Measurements from ENCODE around the gene APOBEC3H. TPM values are rescaled to one million over a fixed set of nuclear protein-coding genes. Genes with fewer than 3 reads are reported as not detected.

Gene APOBEC3H
- total and polyA plus RNA-seq, 12 donors = 0.06 to 1.9 (median 0.61) TPM; not detected in 8

GRCh38 chr22:39153220-39153717 lies 56.2 kb downstream of the APOBEC3H start:
- 3 to 4% methylated on average over 42 to 43 of the region's 43 CpGs for WGBS, 2 donors
- Histone ChIP-seq H3K27ac (peak overlapping the region; percentile 77 to 97 (median 94)), H3K4me1 (peaks cover 7 to 50% (median 41%) of the 10 kb centered on the region in 9 donors), H3K4me3 (peak overlapping the region; percentile 61 to 99 (median 94)), H3K27me3 (peaks cover 0 to 18% (median 0%) of the 10 kb centered on the region in 7 donors), H3K36me3 (peaks cover 0 to 21% (median 0%) of the 10 kb centered on the region in 9 donors), H3K9me3 (peaks cover 0 to 5% (median 0%) of the 10 kb centered on the region in 11 donors)
- no peak for TF ChIP-seq CTCF (IDR thresholded peaks at IDR 0.05)
- DNase-seq (no peak), ATAC-seq (peak in 3 of 8 donors; percentile 0 to 42 (median 14))
- intact Hi-C loops (cut with DNase I) = loop anchor here in 3 of 10 donors (2.0 to 5.0 kb wide), 4 partner anchors 164 to 889 kb away; partner anchors contain the start of gene RPL3 (in 3 of the 3)

Other genes with a start within 250 kb of the APOBEC3H start
- gene CBX6, start 225.0 kb upstream of the APOBEC3H start, total RNA-seq = 10 to 100 TPM; 28.2 to 49.1 (median 37.3) TPM
- 10 to 100 TPM; 17.4 to 23.9 TPM for gene CBX6, start 225.0 kb upstream of the APOBEC3H start, polyA plus RNA-seq
- gene APOBEC3A, start 139.6 kb upstream of the APOBEC3H start, total RNA-seq = 1 to 10 TPM in 5 of 10 donors, under 1 TPM in 4, not detected in 1; 0.20 to 5.6 (median 1.0) TPM
- under 1 TPM in 1 of 2 donors, not detected in 1; 0.22 TPM for gene APOBEC3A, start 139.6 kb upstream of the APOBEC3H start, polyA plus RNA-seq
- 1 to 10 TPM in 7 of 10 donors, under 1 TPM in 3; 0.55 to 6.4 (median 1.3) TPM for gene APOBEC3B, start 114.9 kb upstream of the APOBEC3H start, total RNA-seq
- under 1 TPM; 0.29 to 0.77 TPM for gene APOBEC3B, start 114.9 kb upstream of the APOBEC3H start, polyA plus RNA-seq
- 10 to 100 TPM; 23.2 to 43.3 (median 25.7) TPM for gene APOBEC3C, start 83.0 kb upstream of the APOBEC3H start, total RNA-seq
- 10 to 100 TPM in 1 of 2 donors, 1 to 10 TPM in 1; 9.8 to 17.2 TPM for gene APOBEC3C, start 83.0 kb upstream of the APOBEC3H start, polyA plus RNA-seq
- gene APOBEC3D, start 76.1 kb upstream of the APOBEC3H start, total RNA-seq = 1 to 10 TPM in 6 of 10 donors, under 1 TPM in 4; 0.55 to 2.7 (median 1.1) TPM
- 1 to 10 TPM in 1 of 2 donors, under 1 TPM in 1; 0.52 to 2.1 TPM for gene APOBEC3D, start 76.1 kb upstream of the APOBEC3H start, polyA plus RNA-seq
- 10 to 100 TPM in 1 of 10 donors, 1 to 10 TPM in 9; 2.9 to 10.2 (median 5.1) TPM for gene APOBEC3F, start 56.4 kb upstream of the APOBEC3H start, total RNA-seq
- 10 to 100 TPM in 1 of 2 donors, 1 to 10 TPM in 1; 1.3 to 11.6 TPM for gene APOBEC3F, start 56.4 kb upstream of the APOBEC3H start, polyA plus RNA-seq
- 10 to 100 TPM in 1 of 10 donors, 1 to 10 TPM in 9; 1.9 to 17.7 (median 3.0) TPM for gene APOBEC3G, start 20.0 kb upstream of the APOBEC3H start, total RNA-seq
- gene APOBEC3G, start 20.0 kb upstream of the APOBEC3H start, polyA plus RNA-seq = 1 to 10 TPM; 3.1 to 5.6 TPM
- gene CBX7, start 55.4 kb downstream of the APOBEC3H start, total RNA-seq = 10 to 100 TPM; 48.8 to 85.8 (median 76.3) TPM
- 10 to 100 TPM; 34.5 to 36.3 TPM for gene CBX7, start 55.4 kb downstream of the APOBEC3H start, polyA plus RNA-seq
- gene PDGFB, start 147.7 kb downstream of the APOBEC3H start, total RNA-seq = 10 to 100 TPM in 9 of 10 donors, 1 to 10 TPM in 1; 9.9 to 45.6 (median 18.5) TPM
- 10 to 100 TPM; 14.5 to 19.1 TPM for gene PDGFB, start 147.7 kb downstream of the APOBEC3H start, polyA plus RNA-seq
- 100 to 1,000 TPM; 215 to 604 (median 286) TPM for gene RPL3, start 222.4 kb downstream of the APOBEC3H start, total RNA-seq
- 1,000 to 10,000 TPM in 1 of 2 donors, 100 to 1,000 TPM in 1; 472 to 1,621 TPM for gene RPL3, start 222.4 kb downstream of the APOBEC3H start, polyA plus RNA-seq

All from heart right ventricle (tissue), 16 donors.